ENCODE results near the gene ABCD2.
"Not testable (repeated sequence)": the region's sequence is repeated elsewhere in the genome, so short reads cannot be mapped to it uniquely, and the experiment has no call there.

Gene ABCD2

DNA sequence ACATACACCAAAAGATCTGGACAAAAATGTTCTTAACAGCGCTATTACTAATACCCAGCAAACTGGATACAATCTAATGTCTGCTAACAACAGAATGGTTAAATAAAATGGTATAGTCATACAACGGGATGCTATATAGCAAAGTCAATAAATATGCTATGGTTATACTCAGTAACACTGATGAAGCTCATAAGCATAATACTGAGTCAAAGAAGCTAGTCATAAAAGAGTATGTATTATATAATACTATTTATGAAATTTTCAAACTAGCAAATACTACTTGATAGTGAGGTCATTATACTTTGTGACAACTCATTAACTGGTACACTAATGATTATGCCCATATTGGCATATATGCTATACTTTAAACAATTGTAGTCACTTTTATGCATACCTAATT, 7.4 kb downstream of the ABCD2 start:
- no peak for DNase-seq (ENCODE audit: low read depth)

DNA sequence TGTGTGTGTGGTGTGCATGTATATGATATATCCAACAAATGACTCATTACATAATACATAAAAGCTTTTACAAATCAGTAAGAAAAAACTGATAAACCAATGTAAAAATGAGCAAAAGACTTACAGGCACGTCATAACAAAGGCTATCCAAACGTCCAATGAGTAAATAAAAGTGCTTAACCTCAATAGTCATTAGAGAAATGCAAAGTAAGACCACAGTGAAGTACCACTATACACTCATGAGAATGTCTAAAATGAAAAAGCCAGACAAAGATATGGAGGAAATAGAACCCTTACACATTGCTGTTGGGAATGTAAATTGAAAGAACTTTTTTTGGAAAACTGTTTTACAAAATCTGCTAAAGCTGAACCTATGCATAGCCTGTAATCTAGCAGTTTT, 7.8 kb downstream of the ABCD2 start:
- DNase-seq (ENCODE audit: low read depth) = no peak

DNA sequence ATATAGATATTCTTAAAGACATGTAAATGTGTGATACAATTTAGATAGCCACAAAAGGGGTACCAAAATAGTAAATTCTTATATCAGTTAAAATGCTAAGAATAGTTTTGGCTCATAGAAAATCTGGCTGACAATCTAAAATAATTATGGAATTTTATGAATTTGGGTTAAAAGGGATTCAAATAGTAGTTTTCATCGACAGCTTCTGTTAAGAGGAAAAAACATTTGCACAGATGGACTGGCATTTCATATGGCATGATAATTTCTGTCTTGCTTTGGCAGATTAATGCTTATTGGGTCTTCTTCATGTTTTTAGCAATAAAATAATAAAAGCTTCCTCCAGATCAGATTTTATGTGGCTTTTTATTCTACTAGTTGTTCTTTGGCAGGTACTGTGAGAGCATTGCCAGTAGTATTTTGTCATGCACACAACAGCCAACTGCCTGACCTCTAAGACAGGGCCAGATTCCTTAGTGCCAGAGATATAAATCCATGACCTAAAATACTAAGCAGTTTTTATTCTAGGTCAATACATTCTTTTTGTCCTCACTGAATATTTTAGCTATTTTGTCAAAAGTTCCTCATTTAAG, 9.1 kb downstream of the ABCD2 start:
- DNase-seq (ENCODE audit: low read depth) = no peak

- DNase-seq (ENCODE audit: low read depth) = no peak
Measured at GRCh38 chr12:39606712-39607423, 12.7 kb downstream of the ABCD2 start.

DNA sequence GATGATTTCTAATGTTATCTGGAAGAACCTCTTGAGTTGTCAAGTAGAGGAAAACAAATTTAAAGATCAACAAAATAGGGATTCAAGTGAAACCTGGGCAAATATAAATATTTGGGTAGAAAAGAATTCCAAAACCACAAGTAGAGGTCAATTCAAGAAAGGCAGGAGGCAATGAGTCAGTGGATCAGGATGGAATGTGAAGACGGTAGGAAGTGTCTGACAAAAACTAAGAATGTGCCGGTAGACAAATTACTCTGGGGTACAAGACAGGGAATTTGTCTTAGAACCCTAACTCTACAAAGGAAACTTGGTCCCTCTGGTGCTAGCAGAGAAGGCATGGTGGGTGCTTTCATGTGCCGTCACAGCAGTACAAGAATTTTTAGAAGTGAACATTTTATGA, 13.6 kb downstream of the ABCD2 start:
- DNase-seq (ENCODE audit: low read depth) = no peak

- DNase-seq (ENCODE audit: low read depth) = no peak
Measured at GRCh38 chr12:39605501-39605900, 14.1 kb downstream of the ABCD2 start.

- no peak for DNase-seq (ENCODE audit: low read depth)
Measured at GRCh38 chr12:39603065-39603464, 16.5 kb downstream of the ABCD2 start.

GRCh38 chr12:39601951-39602350, 17.7 kb downstream of the ABCD2 start:
- not testable (repeated sequence) for DNase-seq (ENCODE audit: low read depth)

DNA sequence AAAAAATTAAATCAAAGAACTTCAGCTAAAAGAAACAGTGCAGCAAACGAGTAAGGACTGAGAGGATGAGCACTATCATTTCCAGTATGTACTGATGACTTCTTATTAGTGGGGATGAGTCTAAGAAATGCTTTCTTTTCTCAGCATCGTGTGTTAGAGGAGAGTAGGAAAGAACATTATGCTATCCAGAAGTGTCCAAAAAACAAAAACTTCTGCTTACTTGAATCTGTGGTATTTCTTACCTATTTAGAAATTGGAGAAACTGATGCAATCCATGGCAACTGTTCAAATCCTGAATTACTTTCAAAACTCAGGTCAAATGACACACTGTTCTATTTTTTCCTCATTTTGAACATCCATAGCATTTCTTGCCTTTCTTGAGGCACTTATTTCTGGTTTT, 23.7 kb downstream of the ABCD2 start:
- no peak for DNase-seq (ENCODE audit: low read depth)

GRCh38 chr12:39592295-39592694, 27.3 kb downstream of the ABCD2 start:
- DNase-seq (ENCODE audit: low read depth) = no peak

DNA sequence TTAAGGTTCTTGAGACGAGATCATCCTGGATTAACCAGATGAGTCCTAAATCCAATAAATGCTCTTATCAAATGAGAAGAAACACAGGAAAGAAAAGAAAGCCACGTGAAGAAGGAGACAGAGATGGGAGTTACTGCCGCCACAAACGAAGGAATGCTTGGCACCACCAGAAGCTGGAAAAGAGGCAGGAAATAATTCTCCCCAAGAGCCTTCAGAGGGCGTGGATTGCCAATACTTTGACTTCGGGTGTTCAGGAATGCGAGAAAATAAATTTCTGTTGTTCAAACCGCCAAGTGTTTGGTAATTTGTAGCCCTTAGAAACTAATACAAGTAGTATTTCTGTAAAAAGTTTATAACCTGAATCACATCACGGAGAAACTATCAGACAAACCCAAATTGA, 31.3 kb downstream of the ABCD2 start:
- no peak for DNase-seq (ENCODE audit: low read depth)

GRCh38 chr12:39587225-39587624, 32.4 kb downstream of the ABCD2 start:
- peak; percentile 2 for DNase-seq (ENCODE audit: low read depth)

GRCh38 chr12:39586816-39587215, 32.8 kb downstream of the ABCD2 start:
- no peak for DNase-seq (ENCODE audit: low read depth)

DNA sequence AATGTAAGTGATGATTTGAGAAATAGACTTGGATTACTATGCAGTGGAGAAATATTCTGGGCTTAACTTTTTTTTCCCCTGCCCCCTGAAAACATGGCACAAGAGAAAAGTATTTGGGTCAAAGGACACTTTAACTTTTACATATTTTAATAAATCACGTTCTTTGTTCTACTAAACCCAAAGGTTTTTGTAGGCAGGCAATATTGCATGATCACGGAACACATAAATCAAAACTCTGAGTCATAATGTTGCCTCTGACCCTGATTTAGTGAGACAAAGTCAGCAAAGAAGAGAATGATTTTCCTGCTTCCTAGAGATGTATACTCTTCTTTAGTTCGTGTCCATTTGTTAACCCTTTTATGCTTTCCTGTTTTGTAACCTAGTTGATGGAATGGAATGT, 38.0 kb downstream of the ABCD2 start:
- no peak for DNase-seq (ENCODE audit: low read depth)

GRCh38 chr12:39575498-39575875, 44.1 kb downstream of the ABCD2 start:
- no peak for DNase-seq (ENCODE audit: low read depth)

GRCh38 chr12:39574785-39575497, 44.7 kb downstream of the ABCD2 start:
- DNase-seq (ENCODE audit: low read depth) = no peak

DNA sequence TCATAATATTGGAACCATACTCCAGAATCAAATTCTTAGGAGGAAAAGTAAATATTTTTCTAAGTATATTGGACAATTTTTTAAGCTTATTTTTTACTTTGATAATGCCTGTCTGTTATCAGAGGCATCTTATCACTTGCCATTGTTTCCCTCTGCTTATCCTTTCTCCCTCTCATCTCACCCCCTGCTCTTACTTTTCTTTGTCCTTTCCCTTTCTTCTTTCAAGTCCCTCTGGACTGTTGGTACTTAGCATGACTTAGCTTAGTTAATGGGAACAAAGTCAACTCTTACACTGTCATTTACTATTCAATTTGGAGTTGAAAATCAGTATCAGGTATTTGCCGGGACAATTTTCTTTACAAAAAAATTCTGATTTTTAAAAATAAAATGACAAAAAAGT, 45.2 kb downstream of the ABCD2 start:
- no peak for DNase-seq (ENCODE audit: low read depth)

- no peak for DNase-seq (ENCODE audit: low read depth)
Measured at GRCh38 chr12:39573971-39574370, 45.6 kb downstream of the ABCD2 start.

GRCh38 chr12:39572551-39572950, 47.1 kb downstream of the ABCD2 start:
- no peak for DNase-seq (ENCODE audit: low read depth)

- no peak for DNase-seq (ENCODE audit: low read depth)
Measured at GRCh38 chr12:39571351-39571750, 48.3 kb downstream of the ABCD2 start.

DNA sequence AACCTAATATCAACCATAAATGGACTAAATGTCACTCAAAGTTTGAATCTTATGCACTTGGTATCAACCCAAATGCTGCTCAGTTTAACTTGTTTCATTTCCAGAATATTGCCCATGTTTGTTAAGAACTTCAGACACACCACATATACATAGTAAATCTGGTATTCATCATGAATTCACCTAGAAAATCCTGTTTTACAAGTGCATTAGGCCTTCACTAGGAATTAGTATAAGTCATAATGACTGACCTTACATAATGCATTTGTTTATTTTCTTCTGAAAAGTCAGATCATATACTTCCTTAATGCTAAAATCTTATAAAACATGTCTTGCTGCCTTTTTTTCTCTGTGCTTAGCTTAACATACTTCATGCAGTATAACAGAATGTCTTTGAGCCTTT, 66.1 kb downstream of the ABCD2 start:
- no peak for DNase-seq (ENCODE audit: low read depth)

DNA sequence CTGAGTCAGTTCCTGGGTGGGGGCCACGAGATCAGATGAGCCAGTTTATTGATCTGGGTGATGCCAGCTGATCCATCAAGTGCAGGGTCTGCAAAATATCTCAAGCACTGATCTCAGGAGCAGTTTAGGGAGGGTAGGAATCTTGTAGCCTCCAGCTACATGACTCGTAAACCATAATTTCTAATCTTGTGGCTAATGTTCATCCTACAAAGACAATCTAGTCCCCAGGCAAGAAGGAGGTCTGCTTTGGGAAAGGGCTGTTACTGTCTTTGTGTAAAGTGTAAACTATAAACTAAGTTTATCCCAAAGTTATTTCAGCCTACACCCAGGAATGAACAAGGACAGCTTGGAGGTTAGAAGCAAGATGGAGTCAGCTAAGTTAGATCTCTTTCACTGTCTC, 75.4 kb downstream of the ABCD2 start:
- not testable (repeated sequence) for DNase-seq (ENCODE audit: low read depth)

DNA sequence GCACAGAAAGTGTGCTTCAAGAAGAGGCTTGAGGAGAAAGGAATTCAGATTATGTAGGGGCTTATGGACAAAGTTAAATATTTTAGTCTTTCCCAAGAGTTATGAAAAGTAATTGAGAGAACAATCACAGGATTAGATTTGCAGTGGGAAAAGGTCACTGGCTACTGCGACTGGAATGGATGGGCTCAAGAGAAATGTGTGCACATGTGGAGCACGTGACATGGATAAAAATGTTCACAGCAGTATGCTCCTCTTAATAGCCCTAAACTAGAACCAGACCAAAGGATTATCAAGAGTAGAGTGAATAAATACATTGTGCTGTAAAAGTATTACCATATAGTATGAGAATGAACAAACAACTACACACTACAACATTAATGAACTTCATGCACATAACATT, 78.1 kb downstream of the ABCD2 start:
- DNase-seq (ENCODE audit: low read depth) = no peak

DNA sequence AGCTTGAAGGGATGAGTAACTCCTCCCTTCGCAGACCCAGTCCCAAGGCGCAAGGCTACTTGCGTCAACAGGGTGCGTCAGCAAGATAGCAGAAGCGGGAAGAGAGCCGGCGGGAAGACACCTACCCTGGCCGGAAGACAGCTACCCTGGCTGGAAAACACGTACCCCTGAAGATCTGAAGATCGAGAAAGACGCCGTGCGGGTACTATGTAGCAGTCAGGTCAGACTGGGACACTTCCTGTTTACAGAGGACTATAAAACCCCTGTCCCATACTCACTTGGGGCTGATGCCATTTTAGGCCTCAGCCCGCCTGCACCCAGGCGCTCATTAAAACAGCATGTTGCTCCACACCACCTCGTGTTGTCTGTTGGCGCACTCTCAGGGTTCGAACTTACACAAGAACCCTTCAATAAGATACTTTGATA, 80.9 kb downstream of the ABCD2 start:
- no peak for DNase-seq (ENCODE audit: low read depth)
